SK-N-SH (cell line): Measurements from ENCODE around the gene COG2. TPM values are rescaled to one million over a fixed set of nuclear protein-coding genes. Genes with fewer than 3 reads are reported as not detected.

ENCODE experiments used
- CTCF ChIA-PET: fragments of 300-600, 350-600 bp; formaldehyde crosslinking; extraction: SDS; loops from one replicate; lab custom pipeline; 2021; lab: Yijun Ruan, JAX
- POLR2A ChIA-PET: fragments of 350-600 bp; sonication (Branson Sonifier 250); formaldehyde crosslinking; extraction: SDS; loops from one replicate; lab custom pipeline; 2020; ENCODE audit warnings: antibody characterized with exemption, inconsistent platforms; lab: Yijun Ruan, JAX
- DNase-seq: peaks from one replicate; pipeline ENCODE4 v3.0.0; 2012
- H2AFZ ChIP-seq: fragments of 200-600 bp; sonication (generic); 2 replicates; pipeline ENCODE4 v1.8.1; 2016; ENCODE audit warnings: antibody characterized with exemption, mild to moderate bottlenecking, low read depth
- H3F3A ChIP-seq: fragments of 200-600 bp; sonication (generic); replicated peaks from 2 replicates; pipeline ENCODE3; 2016; ENCODE audit warnings: antibody characterized with exemption, mild to moderate bottlenecking; ENCODE audit not compliant: insufficient read depth
- H3K27ac ChIP-seq, 2 experiments: fragments of 200-500 bp in 1 of 2; fragments of 200-600 bp in 1 of 2; sonication (Bioruptor generic) in 1 of 2; sonication (generic), shearing (Covaris generic) in 1 of 2; 2 replicates each; pipeline versions ENCODE4 v1.5.1 to v1.6.1; 2014 to 2016; ENCODE audit warnings: low read depth in 2 of 2, inconsistent platforms in 1 of 2, low read length in 1 of 2, mild to moderate bottlenecking in 1 of 2, mixed read lengths in 1 of 2
- H3K27me3 ChIP-seq: fragments of 200-600 bp; sonication (generic), shearing (Covaris generic); 2 replicates; pipeline ENCODE4 v1.6.1; 2016; ENCODE audit warnings: mixed run types; ENCODE audit not compliant: insufficient read depth
- H3K36me3 ChIP-seq, 2 experiments: fragments of 200-500 bp in 1 of 2; fragments of 200-600 bp in 1 of 2; sonication (Bioruptor generic) in 1 of 2; sonication (generic) in 1 of 2; replicated peaks in 1 of 2; 2 replicates each; pipeline versions ENCODE3 to v1.5.1; 2014 to 2016; ENCODE audit warnings: low read length in 1 of 2, mild to moderate bottlenecking in 1 of 2; ENCODE audit not compliant: insufficient read depth in 2 of 2, control insufficient read depth in 1 of 2
- H3K4me1 ChIP-seq, 2 experiments: fragments of 200-500 bp in 1 of 2; fragments of 200-600 bp in 1 of 2; sonication (Bioruptor generic) in 1 of 2; sonication (generic), shearing (Covaris generic) in 1 of 2; 2 replicates each; pipeline versions ENCODE4 v1.5.1 to v1.6.1; 2014 to 2016; ENCODE audit warnings: low read depth in 1 of 2, low read length in 1 of 2, mixed run types in 1 of 2; ENCODE audit not compliant: insufficient read depth in 2 of 2, control insufficient read depth in 1 of 2
- H3K4me2 ChIP-seq: fragments of 200-600 bp; sonication (generic), shearing (Covaris generic); 2 replicates; pipeline ENCODE4 v1.6.1; 2017; ENCODE audit warnings: mixed run types
- H3K4me3 ChIP-seq, 2 experiments: fragments of 200-500 bp in 1 of 2; fragments of 200-600 bp in 1 of 2; sonication (Bioruptor generic) in 1 of 2; sonication (generic), shearing (Covaris generic) in 1 of 2; 2 replicates each; pipeline versions ENCODE4 v1.5.1 to v1.8.1; 2014 to 2016; ENCODE audit warnings: low read depth in 2 of 2, inconsistent platforms in 1 of 2, low read length in 1 of 2, mild to moderate bottlenecking in 1 of 2, mixed read lengths in 1 of 2, moderate library complexity in 1 of 2
- H3K79me2 ChIP-seq: fragments of 200-600 bp; sonication (generic); 2 replicates; pipeline ENCODE4 v1.8.1; 2017; ENCODE audit warnings: mild to moderate bottlenecking; ENCODE audit not compliant: insufficient read depth
- H3K9ac ChIP-seq: fragments of 200-600 bp; sonication (generic); 2 replicates; pipeline ENCODE4 v1.6.1; 2017; ENCODE audit warnings: mixed run types
- H3K9me2 ChIP-seq: fragments of 200-600 bp; sonication (generic); 2 replicates; pipeline ENCODE4 v1.6.1; 2017; ENCODE audit warnings: mixed run types
- H3K9me3 ChIP-seq: fragments of 200-600 bp; sonication (generic); 2 replicates; pipeline ENCODE4 v1.6.1; 2017; ENCODE audit warnings: mixed run types, mild to moderate bottlenecking, moderate library complexity
- H4K20me1 ChIP-seq: fragments of 200-600 bp; sonication (generic); 2 replicates; pipeline ENCODE4 v1.6.1; 2017; ENCODE audit warnings: mild to moderate bottlenecking, mixed run types; ENCODE audit not compliant: insufficient read depth
- EZH2phosphoT487 ChIP-seq: fragments of 200-600 bp; sonication (generic); IDR thresholded peaks from 2 replicates; pipeline ENCODE4 v1.6.1; 2017; ENCODE audit warnings: low read depth, mixed run types, mild to moderate bottlenecking, antibody characterized with exemption, moderate library complexity, borderline replicate concordance
- FOSL2 ChIP-seq: IDR thresholded peaks from 2 replicates; pipeline ENCODE4 v1.4.0; 2012; ENCODE audit warnings: low read depth, mild to moderate bottlenecking, moderate library complexity, borderline replicate concordance
- JUND ChIP-seq: IDR thresholded peaks from 2 replicates; pipeline ENCODE4 v1.4.0; 2012
- NFIC ChIP-seq: IDR thresholded peaks from 2 replicates; pipeline ENCODE4 v1.4.0; 2012; ENCODE audit warnings: borderline replicate concordance
- NRF1 ChIP-seq: IDR thresholded peaks from 2 replicates; pipeline ENCODE4 v1.6.1; 2012; ENCODE audit warnings: low read depth, mild to moderate bottlenecking, low read length
- RCOR1 ChIP-seq: fragments of 150-350 bp; IDR thresholded peaks from 2 replicates; pipeline ENCODE4 v1.6.1; 2017; ENCODE audit warnings: antibody characterized with exemption, low read length
- REST ChIP-seq: IDR thresholded peaks from 2 replicates; pipeline ENCODE4 v1.6.1; 2012; ENCODE audit warnings: mild to moderate bottlenecking, low read depth, low read length, moderate library complexity
- RXRA ChIP-seq: IDR thresholded peaks from 2 replicates; pipeline ENCODE4 v1.4.0; 2012; ENCODE audit warnings: low read depth, mild to moderate bottlenecking, borderline replicate concordance
- SIN3A ChIP-seq: IDR thresholded peaks from 2 replicates; pipeline ENCODE4 v1.6.1; 2012; ENCODE audit warnings: low read depth, mild to moderate bottlenecking, low read length, moderate library complexity, borderline replicate concordance
- SMC3 ChIP-seq: IDR thresholded peaks from 2 replicates; pipeline ENCODE4 v1.6.1; 2012; ENCODE audit warnings: low read depth, low read length, improper control_type of control experiment
- USF2 ChIP-seq: fragments of 150-350 bp; IDR thresholded peaks from 2 replicates; pipeline ENCODE4 v1.6.1; 2017; ENCODE audit warnings: antibody characterized with exemption, low read length, low read depth, borderline replicate concordance
- YY1 ChIP-seq: IDR thresholded peaks from 2 replicates; pipeline ENCODE4 v1.4.0; 2012; ENCODE audit warnings: low read depth, mild to moderate bottlenecking
- WGBS: methylation state at CpG from one replicate; pipeline ENCODE4 v1.1.6; 2017; ENCODE audit warnings: low lambda C conversion rate; 5-methylcytosine and 5-hydroxymethylcytosine counted together
- polyA plus RNA-seq, 3 experiments: library from polyadenylated mRNA; depleted of rRNA; stranded (reverse); fragments of >200 nt; gene quantifications; 2 replicates each; pipeline ENCODE4 v1.2.3, GENCODE V29; 2012
- TF ChIP-seq, protein P1 (sequence below): IDR thresholded peaks from 2 replicates; pipeline ENCODE4 v1.4.0; 2012; ENCODE audit warnings: low read depth, borderline replicate concordance
- TF ChIP-seq, protein P2 (sequence below): IDR thresholded peaks from 2 replicates; pipeline ENCODE4; 2012

The COG2 gene
- polyA plus RNA-seq, 1 of the 3 experiments (the other 2 are of a cell fraction): 11.0 TPM

DNA sequence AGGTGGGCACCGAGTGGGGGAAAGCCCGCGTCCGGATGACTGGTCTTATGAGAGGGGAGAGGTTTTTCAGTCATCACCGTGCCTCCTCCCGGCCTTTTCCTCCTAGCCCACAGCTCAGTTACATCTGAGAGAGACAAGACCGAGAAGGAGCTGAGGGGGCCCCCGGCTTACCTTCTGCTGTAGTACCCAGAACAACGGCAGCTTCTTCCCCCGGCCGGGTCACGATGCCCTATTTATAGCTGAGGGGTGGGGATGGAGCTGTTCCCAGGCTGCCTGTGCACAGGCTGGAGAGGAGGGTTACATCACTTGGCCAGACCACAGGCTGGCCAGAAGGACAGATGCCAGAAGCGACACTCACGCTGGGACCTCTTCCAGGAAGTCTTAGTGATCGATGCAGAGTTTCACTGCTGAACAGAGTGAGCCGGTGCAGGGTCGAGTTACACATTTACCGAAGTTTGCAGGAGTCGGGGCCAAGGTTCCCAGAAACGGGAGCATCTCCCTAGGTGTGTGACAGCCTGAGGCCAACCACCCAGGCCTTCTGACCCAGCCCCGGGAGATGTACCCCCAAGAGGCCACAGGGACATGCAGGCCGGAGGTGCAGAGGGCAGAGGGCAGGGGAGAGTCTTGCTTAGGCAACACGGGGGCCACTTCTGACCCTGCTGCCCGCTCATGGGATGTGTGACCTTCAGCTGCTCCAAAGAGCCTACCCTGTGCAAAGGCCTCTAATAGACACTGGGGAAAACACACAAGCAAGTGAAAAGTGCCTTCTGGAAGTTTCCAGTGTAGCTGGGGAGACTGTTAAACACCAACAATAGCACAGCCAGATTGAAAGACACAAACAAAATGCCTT, 71.9 kb downstream of the COG2 start, which contains the start of gene AGT:
Gene AGT, minus strand, starts transcription at position 208 of the 850 bp plus-strand sequence. CDS start 3,299 bp downstream, outside the sequence.
- peaks cover 0 to 10% of the 10 kb centered on the region in 2 experiments; a peak in 1 of 4 replicates for H3K4me1 ChIP-seq
- no peaks in the 10 kb centered on the region for H3K9me3 ChIP-seq
- 55% methylated on average over 11 of the region's 24 CpGs for WGBS
- H3K79me2 ChIP-seq: no peaks in the 10 kb centered on the region
- POLR2A ChIA-PET: no interaction called here
- no peak within 1 kb of the TSS for H2AFZ ChIP-seq
- H3F3A ChIP-seq: no peaks in the 10 kb centered on the region
- H3K27me3 ChIP-seq: no peaks in the 10 kb centered on the region
- TF ChIP-seq SIN3A (no peak), YY1 (no peak), USF2 (no peak), SMC3 (no peak), REST (no peak), EZH2phosphoT487 (no peak), NFIC (peak; percentile 25; the same call in 1 of the 2 replicates), NRF1 (no peak), JUND (no peak), RXRA (no peak), FOSL2 (no peak), RCOR1 (no peak)
- TF ChIP-seq, protein P1, sequence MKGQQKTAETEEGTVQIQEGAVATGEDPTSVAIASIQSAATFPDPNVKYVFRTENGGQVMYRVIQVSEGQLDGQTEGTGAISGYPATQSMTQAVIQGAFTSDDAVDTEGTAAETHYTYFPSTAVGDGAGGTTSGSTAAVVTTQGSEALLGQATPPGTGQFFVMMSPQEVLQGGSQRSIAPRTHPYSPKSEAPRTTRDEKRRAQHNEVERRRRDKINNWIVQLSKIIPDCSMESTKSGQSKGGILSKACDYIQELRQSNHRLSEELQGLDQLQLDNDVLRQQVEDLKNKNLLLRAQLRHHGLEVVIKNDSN: no peak
- TF ChIP-seq, protein P2, sequence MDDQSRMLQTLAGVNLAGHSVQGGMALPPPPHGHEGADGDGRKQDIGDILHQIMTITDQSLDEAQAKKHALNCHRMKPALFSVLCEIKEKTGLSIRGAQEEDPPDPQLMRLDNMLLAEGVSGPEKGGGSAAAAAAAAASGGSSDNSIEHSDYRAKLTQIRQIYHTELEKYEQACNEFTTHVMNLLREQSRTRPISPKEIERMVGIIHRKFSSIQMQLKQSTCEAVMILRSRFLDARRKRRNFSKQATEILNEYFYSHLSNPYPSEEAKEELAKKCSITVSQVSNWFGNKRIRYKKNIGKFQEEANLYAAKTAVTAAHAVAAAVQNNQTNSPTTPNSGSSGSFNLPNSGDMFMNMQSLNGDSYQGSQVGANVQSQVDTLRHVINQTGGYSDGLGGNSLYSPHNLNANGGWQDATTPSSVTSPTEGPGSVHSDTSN: 0 out of 2 replicates have a peak, but pooled peaks have one; percentile 11
- no peak within 1 kb of the TSS for H3K4me3 ChIP-seq
- no peaks in the 10 kb centered on the region for H3K9me2 ChIP-seq
- H3K27ac ChIP-seq: no peak within 1 kb of the TSS
- no peak within 1 kb of the TSS for H3K4me2 ChIP-seq
- H3K36me3 ChIP-seq: no peaks in the 10 kb centered on the region
- no peak for DNase-seq
- no peaks in the 10 kb centered on the region for H4K20me1 ChIP-seq
- H3K9ac ChIP-seq: no peak within 1 kb of the TSS
- CTCF ChIA-PET: no interaction called here
